ENCODE results near the gene PAOX.

The PAOX gene

DNA sequence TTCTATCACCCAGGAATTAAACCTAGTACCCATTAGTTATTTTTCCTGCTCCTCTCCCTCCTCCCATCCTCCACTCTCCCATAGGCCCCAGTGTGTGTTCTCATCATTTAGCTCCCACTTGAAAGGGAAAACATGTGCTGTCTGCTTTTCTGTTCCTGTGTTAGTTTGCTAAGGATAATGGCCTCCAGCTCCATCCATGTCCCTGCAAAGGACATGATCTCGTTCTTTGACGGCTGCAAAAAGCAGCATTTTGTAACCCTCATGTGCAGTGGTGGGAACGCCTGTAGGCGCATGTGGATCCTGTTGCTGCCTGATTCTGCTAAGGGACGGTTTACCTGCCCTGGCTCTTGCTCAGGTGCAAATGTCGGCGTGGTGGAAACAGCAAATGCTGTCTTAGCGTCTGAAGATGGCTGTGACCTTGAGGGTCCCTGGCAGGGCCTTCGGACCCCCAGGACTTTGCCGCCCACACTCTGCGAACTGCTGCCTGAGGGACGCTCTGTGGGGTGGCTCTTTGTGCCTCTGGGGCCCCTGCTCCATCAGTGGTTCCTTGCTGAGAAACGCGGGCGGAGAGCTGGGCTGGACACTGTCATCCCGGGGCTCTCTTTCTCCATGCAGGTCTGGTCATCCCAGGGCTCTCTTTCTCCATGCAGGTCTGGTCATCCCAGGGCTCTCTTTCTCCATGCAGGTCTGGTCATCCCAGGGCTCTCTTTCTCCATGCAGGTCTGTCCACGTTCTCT, 9.3 kb downstream of the PAOX start:
- DNase-seq: no peak

DNA sequence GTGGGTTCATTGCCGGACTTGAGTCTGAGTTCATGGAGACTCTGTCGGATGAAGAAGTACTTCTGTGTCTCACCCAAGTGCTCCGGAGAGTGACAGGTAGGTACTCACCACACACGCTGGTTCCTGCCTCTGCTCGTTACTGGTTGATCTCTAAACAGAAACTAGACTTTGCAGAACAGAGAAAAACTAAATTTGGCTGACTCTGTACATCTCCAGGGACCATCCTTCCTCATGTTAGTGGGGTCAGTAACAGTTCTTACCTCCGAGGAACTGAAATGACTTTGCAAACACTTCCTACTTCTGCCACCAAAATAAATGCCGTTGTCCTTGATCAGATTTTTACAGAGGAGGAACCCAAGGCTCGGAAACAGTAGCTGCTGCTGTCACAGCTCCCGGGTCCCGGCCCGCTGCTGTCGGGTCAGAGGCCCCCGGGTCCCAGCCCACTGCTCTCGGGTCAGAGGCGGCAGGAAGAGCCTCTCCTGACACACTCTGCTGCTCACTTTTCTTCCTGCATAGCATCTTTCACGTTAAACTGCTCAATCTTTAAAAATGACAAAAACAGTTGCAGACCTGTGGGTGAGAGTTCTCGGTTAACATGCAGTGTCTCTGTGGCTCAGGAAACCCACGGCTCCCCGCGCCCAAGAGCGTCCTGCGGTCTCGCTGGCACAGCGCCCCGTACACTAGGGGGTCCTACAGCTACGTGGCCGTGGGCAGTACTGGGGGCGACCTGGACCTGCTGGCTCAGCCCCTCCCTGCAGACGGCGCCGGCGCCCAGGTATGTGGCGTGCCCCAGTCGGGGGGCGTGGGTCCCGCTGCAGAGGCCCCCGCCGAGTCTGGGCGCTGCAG, 10.1 kb downstream of the PAOX start:
- DNase-seq: peak; percentile 34

DNA sequence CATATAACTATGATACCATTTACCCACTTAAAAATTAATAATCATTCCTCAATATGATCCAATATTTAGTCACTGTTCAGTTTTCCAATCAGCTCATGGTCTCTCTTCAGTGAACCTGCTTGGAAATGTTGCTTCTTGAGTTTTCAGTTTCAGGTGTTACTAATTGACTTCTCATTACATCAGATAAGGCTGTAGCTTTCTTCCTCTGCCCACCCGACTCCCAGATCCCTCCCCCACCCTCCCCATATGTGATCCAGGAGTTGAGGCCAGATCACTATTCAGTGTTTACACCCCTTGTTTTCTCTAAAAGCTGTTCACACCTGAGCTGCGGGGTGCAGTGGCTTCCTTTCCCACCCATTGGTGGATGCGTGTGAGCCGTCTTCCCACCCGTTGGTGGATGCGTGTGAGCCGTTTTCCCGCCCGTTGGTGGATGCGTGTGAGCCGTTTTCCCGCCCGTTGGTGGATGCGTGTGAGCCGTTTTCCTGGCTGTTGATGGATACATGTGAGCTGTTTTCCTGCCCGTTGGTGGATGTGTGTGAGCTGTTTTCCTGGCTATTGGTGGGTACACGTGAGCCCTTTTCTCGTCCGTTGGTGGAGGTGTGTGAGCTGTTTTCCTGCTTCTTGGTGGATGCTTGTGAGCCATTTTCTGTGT, 11.7 kb downstream of the PAOX start:
- DNase-seq: no peak

DNA sequence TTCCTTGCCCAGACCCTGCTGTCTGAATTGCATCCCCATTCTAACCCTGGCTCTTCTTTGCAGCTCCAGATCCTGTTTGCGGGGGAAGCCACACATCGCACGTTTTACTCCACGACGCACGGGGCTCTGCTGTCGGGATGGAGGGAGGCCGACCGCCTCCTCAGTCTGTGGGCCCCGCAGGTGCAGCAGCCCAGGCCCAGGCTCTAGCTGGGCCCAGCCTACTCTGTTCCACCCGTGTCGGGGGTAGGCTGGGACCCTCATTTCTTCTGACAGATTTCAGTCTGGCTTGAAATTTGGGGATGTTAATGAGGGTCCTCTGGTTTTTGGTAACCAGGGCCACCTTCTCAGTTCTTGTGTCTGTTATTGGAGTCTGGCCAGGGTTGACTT, 12.2 kb downstream of the PAOX start:
- no peak for DNase-seq

DNA sequence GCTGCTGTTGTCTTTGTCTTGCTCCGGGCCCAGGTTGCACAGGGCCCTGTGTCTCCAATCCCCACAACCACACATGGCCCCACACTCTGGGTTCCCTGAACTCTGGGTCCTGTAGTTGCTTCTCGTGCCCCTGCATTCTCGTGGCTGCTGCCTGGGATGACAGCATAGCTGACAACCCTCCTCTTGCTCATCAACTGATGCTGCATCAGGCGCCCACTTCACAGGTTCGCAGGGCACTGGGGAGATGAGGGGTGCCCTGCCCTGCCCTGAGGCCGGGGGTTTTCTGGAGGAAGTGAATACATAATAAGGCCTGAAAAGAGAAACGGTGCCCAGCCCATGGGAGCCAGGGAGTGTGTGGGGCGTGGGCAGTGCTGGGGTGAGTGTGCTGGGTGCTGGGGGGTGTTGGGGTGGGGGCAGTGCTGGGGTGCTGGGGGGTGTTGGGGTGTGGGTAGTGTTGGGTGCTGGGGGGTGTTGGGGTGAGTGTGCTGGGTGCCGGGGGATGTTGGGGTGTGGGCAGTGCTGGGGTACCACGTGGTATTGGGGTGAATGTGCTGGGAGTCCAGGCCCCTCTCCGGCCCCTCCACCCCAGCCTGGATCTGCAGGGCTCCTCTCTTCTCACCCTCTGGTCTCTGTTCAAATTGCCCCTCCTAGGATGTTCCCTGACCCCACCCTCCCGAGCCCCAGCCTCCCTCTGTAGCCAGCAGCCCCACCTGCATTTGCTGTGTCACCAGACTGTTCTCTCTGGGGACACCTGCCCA, 12.9 kb downstream of the PAOX start:
- no peak for DNase-seq

DNA sequence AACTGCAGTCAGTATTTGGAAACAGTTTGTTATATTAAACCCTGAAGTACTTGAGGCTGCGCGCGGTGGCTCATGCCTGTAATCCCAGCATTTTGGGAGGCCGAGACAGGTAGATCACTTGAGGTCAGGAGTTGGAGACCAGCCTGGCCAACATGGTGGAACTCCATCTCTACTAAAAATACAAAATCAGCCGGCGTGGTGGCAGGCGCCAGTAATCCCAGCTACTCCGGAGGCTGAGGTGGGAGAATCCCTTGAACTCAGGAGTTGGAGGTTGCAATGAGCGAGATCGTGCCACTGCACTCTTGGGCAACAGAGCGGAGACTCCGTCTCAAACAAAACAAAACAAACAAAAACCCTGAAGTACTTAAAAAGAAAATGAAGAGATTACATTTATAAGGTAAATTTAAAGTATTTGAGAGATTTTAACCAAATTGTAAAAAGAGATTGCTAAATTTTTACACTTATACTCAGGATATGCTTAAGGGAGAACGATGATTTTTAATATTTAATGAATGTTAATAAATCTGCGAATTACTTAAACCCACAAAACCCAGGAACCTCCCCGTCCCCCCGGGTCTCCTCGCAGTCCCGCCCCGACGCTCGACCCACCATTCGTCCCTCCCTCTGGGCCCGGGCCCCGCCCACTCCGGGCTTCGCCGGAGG, 14.5 kb downstream of the PAOX start:
- no peak for DNase-seq

DNA sequence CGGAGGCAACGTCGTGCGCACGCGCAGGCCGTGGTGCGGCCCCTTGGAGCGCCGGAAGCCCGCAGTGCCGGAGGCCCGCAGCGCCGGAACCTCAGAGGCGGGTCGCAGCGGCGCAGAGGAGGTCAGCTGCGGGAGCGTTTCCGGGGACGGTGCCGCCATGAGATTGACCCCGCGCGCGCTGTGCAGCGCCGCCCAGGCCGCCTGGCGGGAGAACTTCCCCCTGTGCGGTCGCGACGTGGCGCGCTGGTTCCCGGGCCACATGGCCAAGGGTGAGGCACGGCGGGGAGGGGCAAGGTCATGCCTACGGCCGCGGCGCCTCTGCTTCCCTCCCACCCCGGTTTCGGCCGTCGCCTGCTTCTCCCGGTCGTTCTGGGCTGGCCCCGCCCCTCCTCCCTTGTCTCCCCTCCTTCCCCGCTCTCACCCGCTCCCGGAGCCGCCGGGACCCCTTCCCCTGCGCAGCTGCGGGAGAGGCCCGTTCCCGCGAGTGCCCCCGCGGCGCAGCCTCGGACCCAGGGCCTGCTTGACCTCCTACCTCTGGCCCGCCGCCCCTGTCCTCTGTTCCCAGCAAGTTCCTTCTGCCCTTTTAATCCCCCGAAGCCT, 15.1 kb downstream of the PAOX start, which contains the start of gene MTG1:
TSS of gene MTG1 (plus strand) at position 94 of the 600 bp plus-strand sequence. CDS start at position 158, 64 bp downstream.
- DNase-seq: peak; percentile 92

DNA sequence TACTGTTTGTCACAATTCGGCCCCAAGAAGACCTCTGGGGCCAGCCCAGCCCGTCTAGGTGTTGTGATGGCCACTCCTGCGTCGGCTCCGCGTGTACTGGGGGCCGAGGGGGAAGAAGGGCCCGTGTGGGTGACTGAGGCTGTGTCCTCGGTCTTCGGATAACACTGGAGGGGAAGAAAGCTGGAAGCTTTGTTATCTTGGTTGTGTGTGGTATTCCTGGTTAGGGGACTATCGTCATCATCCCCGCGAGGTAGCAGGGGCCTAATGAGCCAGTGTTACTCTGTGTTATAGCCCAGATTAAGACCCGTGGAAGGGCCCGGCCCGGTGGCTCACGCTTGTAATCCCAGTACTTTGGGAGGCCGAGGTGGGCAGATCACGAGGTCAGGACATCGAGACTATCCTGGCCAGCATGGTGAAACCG, 15.7 kb downstream of the PAOX start:
- no peak for DNase-seq

DNA sequence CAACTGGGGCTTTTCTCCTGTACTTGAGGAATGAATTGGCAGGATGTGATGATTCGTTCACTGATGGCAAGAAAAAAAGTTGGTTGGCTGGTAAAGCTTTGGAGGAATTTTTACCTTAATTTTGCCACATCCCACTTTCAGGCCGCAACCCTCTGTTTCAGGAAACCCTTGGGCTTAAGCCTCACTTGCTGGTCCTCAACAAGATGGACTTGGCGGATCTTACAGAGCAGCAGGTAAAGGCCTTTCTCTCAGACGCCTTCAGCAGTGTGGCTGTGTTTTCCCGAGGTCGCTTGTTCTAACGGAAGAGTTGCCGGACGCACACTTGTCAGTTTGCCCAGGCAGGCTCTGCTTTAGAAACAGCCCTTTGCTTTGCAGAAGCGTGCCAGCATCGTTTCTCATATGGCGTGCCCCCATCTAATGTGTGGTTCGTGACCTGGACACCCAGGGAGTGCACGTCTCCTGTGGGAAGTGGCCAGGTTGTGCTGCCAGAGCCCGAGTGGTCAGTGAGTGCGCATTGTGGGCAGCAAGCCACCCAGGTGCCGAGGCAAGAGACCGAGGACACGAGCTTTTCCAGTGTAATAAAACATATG, 17.1 kb downstream of the PAOX start:
- DNase-seq: no peak

DNA sequence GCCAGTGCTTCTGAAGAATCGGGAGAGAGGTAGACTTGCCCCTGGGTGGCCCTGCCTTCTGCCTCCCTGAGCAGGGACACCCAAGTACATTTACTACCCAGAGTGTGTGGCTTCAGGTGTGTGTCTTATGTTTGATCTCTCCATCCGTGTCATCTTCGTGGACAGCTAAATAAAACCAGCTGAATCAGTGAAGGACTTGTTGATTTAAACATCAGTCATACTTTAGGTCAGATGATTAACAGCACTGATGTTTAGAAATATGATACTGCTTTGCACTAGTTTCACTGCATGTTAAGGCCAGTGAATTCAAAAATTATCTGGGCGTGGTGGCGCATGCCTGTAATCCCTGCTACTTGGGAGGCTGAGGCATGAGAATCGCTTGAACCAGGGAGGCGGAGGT, 18.9 kb downstream of the PAOX start:
- DNase-seq: no peak

DNA sequence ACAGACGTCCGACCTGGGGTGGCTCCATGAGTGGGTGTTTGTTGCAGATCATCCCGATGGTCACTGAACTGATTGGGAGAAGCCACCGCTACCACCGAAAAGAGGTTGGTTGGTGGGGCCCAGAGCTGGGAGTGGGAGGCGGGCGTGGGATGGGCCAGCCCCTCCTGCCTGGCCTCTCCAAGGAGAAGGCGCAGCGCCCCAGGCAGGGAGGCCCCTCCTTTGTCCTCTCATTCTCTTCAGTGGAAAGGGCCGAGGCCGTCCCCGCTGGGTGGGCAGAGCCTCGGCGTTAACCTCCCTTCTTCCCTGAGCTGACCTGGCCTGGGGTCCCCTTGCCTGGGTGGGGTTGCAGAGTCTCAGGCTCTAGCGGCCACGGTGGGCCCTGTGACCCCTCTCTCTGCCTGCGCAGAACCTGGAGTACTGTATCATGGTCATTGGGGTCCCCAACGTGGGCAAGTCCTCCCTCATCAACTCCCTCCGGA, 20.1 kb downstream of the PAOX start:
- no peak for DNase-seq

DNA sequence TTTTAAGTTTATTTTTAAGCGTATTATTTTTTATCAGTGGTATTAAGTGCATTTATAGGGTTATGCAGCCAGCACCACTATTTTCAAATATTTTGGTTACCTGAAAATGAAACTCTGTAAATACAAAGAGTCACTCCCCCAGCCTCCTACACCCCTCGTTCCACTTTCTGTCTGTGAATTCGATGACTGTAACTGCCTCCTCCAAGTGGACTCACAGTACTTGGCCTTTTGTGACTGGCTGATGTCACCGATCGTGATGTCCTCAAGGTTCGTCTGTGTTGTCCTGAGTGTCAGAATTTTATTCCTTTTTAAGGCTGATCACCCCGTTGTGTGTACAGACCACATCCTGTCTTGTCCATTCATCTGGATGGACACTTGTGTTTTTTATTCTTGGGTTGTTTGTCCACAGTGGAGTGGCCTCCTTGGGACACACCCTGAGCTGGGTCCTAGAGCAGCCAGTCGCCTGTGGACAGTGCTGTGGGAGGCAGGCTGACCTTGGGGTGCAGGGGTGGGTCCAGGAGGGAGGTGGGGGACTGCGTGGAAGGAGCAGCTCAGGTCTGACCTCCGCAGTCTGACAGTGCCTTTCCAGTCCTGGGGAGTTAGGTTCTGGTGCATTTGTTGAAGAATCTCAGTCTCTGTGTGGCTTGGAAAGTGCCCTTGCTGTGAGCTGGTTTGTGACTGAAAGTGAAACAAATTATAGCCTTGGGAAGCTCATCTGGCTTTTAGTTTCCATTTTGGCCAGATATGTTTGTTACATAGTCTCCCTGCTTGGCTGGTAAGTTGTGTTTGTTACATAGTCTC, 21.8 kb downstream of the PAOX start:
- no peak for DNase-seq

DNA sequence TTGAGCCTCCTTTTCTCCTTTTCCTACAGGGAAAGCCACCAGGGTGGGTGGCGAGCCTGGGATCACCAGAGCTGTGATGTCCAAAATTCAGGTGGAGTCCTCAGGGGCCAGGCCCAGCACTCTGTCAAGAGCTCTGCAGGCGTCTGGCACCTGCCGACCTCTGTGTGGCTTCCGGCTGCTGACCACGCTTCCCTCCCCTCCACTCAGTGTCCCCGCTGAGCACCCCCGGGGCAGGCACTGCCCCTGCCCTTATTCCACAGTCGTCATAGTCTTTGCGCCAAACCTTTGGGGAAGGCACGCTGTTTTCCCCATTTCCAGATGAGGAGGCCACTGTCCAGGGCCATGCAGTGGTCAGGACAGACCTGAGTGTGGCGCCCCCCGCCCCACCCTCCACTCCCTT, 22.4 kb downstream of the PAOX start:
- no peak for DNase-seq

DNA sequence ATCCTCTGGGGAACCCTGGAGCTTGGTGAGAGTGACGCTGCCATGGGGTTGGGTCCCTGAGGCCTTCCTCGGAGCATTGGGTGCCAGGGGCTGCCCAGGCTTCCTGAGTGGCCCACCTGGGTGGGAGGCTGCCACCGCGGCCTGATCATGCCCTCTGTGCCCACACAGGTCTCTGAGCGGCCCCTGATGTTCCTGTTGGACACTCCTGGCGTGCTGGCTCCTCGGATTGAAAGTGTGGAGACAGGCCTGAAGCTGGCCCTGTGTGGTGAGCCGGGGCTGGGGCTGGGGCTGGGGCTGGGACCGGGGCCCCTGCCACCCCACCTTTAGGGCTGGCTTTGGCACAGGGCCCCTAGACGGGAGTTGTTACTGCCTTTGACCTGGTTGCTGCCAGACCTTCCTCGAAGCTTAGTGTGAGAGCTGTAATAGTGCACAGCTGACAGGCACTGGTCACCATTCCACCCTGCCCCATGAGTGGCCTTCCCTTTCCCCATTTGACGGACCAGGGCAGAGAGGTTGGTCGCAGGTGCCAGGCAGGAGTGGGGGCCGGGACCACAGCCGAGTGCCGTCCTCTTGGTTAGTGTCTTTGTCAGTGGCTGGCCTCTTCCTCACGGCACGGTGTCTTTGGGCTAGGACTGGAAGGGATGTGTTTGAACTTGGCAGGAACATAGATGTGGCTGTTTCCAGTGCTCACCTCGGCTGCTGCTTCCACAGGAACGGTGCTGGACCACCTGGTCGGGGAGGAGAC, 23.1 kb downstream of the PAOX start:
- no peak for DNase-seq

DNA sequence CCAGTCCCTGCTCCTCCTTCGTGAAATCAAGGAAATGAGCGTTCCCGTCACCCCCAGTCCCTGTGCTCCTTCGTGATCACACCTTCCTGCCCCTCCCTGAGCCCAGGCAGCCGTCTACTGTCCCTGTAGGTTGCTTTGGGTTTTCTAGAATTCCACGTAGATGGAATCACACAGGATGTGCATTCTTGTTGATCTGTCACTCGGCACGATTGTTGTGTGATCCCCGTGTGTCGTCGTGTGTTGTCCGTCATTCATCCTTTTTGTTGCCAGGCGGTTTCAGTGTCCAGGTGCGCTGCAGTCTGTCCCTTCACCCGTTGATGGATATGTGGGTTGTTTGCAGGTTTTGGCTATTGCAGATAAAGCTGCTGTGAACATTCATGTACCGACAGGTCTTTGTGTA, 24.3 kb downstream of the PAOX start:
- DNase-seq: no peak

DNA sequence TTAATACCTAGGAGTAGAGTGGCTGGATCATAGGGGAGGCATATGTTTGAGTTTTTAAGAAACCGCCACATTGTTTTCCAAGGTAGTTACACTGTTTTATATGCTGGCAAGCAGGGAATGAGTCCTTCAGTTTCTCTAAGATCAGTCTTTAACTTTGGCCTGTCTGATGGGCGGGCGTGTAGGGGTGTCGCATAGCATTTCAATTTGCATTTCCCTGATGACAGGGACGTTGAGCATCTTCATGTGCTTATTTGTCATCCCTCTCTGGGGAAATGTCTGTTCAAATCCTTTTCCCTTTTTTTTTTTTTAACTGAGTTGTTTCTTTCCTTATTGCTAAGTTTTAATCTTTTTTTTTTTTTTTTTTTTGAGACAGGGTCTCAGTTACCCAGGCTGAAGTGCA, 24.7 kb downstream of the PAOX start:
- DNase-seq: no peak

DNA sequence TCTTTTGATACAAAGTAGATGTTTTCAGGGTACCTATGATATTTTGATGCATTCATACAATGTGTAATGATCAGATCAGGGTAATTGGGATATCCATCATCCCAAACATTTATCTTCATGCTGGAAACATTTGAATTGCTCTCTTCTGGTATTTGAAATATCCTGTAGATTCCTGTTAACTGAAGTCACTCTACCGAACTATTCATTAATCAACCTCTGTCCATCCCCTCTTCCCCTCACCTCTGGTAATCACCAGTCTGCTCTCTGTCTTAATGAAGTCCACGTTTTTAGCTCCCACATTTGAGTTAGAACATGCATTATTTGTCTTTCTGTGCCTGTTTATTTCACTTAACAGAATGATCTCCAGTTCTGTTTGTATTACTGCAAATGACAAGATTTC, 26.2 kb downstream of the PAOX start:
- no peak for DNase-seq

DNA sequence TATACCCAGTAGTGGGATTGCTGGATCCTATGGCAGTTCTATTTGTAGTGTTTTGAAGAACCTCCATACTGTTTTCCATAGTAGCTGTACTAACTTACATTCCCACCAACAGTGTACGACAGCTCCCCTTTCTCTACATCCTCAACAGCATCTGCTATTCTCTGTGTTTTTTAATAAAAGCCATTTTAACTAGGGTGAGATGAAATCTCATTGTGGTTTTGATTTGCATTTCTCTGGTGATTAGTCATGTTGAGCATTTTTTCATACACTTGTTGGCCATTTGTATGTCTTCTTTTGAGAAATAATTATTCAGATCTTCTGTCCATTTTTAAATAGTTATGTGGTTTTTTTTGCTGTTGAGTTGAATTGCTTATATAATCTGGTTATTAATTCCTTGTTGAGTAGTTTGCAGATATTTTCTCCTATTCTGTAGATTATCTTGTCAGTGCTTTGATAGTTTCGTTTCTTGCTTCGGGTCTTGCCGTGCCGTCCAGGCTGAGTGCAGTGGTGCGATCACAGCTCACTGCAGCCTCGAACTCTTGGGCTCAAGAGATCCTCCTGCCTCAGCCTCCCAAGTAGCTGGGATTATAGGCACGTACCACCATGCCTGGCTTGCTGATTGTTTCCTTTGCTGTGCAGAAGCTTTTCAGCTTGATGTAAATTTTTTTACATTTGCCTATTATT, 26.9 kb downstream of the PAOX start:
- no peak for DNase-seq

Measured in activated CD4-positive, alpha-beta T cell treated with anti-CD3 and anti-CD28 coated beads, Interleukin-2, amount 50 U/mL, for 1 hour (primary cell).